NOMO-1 treated with DMSO at 0.1 percent for 48 hours (cell line): ENCODE data around the gene PLEKHG3.

Experiments used
- DNase-seq: peaks from one replicate; lab custom pipeline; 2025; ENCODE audit not compliant: unreplicated experiment; lab: John Stamatoyannopoulos, UW

The PLEKHG3 gene

DNA sequence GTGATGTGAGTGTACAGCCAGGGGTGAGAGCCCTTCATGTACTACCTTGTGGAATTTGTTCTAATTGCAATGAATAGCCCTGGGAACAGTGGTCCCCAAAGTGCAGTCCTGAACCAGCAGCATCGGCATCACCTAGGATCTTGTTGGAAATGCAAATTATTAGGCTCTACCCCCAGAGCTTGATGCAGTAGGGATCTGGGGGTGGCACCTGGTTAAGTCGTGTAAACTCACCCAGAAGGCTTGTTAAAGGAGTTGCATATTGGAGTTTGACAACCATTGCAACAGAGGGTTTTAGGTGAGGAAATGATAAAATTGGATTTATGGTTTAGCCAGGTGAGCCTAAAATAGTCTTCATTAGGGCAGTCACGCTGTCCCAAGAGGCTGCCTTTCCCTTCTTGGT is 73.2 kb downstream of the PLEKHG3 start:
- DNase-seq: no peak

DNA sequence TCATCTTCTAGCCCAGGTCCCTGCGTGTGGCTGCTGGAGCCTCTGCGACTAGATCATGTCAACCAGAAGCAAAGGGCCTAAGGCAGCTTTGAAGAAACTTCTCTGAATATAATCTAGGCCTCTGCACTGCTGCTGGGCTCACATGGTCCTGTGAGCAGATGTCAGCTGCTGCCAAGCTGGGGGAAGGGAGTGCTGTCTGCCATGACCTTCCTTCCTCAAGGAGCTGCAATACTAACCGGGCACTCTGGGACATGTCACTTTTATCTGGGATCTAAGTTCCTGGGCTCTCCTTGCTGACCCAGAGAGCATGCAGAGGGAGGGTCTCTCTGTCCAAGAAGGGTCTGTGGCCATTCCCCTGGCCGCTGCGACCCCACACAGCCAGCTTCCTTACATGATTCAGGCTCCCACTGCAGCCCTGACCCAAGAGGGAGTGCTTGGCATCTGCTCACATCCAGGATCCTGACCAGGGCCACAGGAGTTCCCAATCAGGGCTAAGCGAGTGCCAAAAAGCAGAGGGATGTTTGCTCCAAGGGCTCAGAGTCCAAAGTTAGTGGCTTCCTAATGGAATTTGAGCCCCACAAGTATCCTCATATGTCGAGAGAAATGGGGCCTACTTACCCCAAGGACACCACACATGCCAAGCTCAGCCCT is 74.0 kb downstream of the PLEKHG3 start:
- no peak for DNase-seq

DNA sequence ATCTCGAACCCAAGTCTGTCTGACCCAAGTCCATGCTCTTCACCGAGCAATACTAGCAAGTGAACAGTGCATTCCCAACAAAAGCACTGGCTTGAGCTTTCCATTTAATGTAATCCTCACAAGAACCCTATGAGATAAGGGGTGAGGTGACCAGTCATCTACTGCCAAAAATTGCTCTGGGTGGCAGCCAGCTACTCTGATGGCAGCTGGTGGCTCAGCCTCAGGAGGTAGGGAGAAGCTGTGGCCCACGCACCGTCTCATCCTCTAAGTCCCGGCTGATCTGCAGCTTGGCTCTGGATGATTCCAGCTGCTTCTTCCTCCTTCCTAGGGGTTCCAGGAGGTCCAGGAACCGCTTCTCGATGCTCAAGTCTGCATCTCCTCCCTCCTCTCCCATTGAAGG is 75.2 kb downstream of the PLEKHG3 start:
- DNase-seq: no peak

DNA sequence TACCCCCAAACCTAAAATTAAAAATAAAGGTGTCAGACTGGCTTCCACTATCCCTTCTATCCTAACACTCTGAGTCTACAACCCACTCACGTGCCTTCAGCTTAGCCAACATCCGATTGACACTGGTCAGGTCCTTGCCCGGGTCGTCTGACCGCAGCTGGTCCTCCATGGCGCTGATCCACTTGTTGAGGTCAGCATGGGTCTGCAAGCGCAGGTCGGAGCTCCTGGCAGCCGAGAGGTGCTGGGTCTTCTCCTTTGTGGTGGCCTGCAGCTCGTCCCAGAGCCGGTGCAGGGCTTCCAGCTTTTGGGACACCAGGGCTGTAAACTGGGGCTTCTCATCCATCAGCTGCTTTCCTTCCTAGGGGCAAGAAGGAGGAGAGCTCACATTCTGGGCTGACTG is 78.0 kb downstream of the PLEKHG3 start:
- DNase-seq: no peak

DNA sequence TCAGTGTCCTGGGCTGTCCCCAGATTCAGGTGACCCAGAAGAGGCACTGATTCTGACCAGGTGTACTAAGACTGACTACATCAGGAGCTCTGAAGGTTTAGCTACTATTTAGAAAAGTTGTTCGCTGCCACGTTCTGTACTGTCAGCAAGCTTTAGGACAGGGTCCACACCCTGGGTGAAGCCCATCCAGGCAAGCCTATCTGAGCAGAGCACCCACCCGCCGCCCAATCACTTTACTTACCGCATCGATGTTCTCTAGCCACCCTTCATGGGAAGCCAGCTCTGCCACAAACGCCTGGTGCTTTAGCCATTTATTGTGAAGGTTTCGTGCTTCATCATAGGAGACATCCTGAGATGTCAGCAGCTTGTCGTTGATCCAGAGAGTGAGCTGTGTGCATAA is 79.8 kb downstream of the PLEKHG3 start:
- DNase-seq: no peak

DNA sequence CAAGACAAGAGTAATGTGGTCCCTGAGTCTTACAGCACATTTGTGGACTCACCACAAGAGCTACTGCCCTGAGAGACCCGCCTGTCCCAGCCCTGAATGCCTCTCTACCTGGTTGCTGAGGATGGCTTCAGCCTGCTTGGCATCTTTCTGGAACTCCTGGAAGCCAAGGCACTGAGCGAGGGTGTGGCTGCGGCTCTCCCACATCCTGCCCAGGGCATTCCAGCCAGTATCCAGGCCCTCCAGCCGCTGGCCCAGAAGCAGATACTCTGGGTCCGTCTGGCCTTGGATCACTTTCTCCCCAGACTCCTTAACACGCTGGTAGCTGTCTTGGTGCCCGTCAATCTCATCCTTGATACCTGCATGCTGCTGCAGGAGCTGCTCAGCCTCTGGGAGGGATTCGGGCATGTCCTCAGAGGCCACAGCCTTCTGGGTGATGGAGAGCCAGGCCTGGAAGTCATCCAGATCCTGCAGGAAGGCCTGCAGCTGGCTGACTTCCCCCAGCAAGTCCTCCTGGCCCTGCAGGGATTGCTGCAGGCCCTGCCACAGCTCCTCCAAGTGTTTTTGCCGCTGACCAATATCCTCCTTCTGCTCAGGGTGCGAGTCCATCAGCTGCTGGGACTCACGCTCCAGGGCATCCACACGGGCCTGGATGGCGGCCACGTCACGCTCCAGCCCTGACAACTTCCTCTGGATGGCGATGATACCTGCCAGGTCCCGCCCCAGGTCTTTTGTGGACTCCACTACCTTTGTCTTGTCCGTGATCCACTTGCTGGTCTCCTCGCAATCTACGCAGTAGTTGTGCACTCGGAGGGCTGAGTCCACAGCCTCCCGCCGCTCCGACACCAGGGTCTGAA is 82.3 kb downstream of the PLEKHG3 start:
- no peak for DNase-seq

DNA sequence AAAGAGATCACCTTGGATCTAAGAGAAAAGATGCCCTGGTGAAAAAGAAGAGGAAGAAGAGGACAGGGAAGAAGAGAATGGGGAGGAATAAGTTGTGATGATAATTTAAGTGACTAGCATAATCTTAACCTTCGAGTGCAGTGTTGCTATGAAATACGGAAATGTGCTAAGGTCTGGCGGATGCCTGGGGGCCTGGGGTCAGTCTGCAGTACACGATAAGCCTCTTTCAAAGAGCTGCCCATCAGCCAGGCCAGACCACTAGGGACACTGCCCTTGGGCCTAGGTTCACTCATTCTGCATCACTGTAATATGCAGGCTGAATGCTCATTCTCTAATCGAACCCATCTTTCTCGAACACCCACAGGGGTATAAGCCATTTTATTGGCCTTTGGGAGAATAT is 83.4 kb downstream of the PLEKHG3 start:
- DNase-seq: no peak

DNA sequence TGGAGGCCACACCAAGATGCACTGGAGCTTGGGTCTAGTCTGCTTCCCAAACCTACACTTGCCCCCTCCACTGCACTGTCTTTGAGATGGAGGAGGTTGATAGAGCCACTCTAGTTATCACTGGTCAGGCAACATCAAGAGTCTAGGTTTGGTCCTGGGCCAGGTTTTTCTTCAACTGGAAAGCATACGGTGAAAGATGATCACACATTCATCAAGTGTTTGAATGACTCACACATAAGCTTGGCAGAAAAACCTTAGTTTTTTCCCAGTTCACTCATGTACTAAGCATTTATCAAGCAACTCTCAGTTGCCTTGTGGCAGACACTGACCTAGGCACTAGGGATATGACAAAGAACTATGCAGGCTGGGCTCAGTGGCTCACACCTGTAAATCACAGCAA is 84.5 kb downstream of the PLEKHG3 start:
- DNase-seq: no peak

DNA sequence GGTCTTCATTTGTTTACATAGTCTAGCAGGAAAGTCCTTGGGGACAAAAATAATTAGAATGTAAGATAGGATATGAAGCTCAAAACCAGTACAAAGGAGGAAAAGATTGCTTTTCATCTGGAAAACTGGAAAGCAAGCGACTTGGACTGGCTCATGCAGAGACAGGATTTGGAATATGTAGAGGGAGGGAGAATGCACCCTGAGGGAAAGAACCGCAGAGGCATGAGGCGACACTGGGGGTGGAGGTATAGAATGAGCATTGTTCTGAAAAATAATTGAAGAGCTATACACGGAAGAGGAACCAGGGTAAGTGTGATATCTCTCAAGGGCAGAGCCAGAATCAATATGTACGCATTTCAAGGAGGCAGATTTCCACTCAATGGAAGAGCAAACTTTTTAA is 85.5 kb downstream of the PLEKHG3 start:
- no peak for DNase-seq

DNA sequence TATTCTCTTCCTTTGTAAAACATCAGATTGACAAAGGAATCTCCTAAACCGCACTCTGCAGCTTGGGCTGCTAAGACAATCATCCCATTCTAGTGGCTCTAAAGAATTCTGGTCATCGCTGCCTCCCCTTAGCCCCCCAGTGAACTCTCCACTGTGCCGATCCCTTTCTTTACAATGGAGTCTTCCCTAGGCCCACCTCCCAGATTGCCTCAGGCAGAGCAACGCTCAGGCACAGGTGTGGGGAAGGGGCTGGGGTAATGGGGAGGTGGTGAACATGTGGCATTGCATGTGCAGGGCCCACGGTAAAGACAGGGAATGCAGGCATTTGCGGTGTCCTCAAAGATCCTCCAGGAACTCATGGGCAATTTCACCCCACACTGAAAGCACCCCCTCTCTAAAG is 86.3 kb downstream of the PLEKHG3 start:
- DNase-seq: no peak

DNA sequence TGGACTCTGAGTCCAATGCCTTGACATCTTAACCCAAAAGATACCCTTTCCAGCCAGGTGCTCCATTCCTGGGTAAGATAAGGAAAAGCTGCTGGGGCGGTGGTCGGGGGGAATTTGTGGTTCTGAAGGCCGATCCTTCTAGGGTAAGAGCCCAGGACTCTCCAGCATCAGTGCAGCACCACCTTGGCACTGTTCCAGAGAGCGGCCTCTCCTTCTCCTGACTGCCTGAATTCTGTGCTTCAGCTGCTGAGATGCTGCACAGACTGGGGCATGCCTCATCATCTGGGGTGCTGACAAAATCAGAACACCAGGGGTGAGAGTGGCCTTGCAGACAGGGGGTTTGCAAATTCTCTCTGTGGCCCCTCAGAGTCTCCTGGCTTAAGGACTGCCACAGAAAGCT is 88.0 kb downstream of the PLEKHG3 start:
- no peak for DNase-seq

DNA sequence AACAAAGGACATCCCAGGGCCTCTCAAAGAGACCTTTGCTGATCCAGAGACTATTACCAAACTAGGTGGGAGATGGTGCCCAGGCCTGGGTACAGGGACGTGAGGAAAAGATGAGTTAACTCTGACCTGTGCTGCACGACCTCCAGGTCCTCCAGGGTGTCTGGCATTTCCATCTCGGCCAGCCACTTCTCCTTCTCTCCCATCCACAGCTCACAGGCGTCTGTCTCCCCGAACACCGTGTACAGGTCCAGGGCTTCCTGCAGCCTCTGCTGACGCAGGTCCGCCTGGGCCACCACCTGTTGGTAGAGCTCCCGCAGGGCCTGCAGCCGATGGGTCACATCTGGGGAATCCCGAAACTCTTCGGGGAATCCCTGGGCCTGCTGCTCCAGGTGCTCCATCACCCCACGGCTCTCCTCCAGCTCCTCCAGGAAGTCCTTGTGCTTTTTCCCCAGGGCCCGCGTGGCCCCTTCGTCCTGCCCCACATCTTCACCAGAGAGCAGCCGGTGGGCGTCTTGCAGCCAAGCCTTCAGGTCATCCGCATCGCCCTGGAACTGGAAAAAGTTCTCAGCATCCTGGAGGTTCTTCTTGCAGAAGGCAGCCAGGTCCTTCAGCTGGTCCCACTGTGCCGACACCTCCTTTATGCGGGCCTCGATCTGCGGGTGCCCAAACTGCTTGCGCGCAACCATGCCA is 88.8 kb downstream of the PLEKHG3 start:
- no peak for DNase-seq

DNA sequence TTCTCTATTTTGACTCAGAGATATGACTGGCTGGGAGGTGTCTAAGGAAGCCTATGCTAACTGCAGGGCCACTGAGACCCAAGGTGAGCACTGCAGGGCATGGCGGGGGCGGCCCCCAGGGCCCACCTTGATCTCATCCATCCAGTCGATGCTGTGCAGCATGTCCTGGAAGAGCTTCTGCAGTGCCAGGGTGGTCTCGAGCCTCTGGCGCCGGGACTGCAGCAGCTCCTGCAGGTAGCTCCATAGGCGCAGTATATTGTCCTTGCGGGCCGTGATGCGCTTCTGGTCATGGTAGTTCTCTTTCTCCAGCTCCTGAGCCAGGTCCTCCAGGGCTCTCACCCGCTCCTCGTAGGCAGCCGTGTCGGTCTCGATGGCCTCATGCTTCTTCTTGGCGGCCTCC is 91.0 kb downstream of the PLEKHG3 start:
- no peak for DNase-seq

DNA sequence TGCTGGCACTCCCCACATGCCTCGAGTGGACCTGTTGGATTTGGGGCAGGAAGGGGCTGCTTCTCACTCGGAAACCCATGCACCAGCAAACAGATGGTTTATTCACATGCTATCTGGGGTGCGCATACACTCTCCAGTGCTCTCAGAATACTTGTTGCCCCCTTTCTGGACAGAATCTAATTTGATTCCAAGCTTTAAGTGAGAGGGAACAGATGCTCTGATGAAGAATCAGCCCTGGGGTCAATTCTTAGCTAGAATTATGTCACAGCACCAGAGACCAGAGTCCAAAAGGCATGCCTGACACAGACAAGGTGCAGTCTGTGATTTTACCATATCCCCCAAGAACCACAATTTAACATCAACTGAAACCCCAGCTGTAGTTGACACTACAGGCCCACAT is 91.7 kb downstream of the PLEKHG3 start:
- no peak for DNase-seq

DNA sequence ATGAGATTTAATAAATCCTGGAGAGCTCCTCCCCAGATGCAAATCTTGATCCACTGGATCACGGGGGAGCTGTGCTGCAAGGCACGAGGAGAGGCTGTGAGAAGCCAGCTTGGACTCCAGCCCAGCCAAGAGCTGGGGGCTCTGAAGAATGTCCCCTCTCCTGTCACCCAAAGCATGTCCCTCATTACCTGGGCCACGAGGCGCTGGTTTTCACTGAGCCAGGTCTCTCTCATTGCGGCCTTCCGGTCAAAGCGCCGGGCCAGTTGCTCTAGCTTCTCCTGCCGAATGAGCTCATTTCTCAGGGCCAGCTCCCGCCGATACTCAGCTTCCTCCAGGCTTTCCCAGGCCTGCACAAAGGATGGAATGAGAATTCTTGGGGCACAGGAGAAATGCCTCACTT is 92.1 kb downstream of the PLEKHG3 start:
- DNase-seq: no peak

DNA sequence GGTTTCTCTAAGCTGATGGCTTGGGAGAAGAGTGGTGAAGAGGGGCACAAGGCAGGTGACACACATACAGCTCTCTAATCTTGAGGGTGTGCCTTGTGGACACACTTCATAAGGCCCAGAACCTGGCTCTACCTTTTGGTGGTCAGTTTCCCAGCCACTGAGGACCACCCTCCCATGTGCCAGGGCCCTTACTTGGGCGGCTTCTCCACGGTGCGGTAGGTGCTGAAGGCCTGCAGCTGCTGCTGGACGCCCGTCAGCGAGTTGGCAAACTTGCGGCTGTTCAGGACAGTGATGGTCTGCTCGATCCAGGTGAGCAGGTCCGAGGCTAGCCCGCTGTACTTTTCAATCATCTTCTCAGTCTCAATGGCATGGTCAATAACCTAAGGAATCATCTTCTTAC is 95.3 kb downstream of the PLEKHG3 start:
- no peak for DNase-seq
